HepG2 (cell line): ENCODE data around the gene NFE2L2. TPM values are rescaled to one million over a fixed set of nuclear protein-coding genes. Genes with fewer than 3 reads are reported as not detected.

ENCODE experiments used
- AKAP8 ChIP-seq: sonication (generic); formaldehyde crosslinking; IDR thresholded peaks from 2 replicates; pipeline ENCODE4 v1.5.1; 2020; ENCODE audit warnings: mild to moderate bottlenecking, missing genetic modification reagents
- BHLHE40 ChIP-seq: IDR thresholded peaks from 2 replicates; pipeline ENCODE4 v1.6.1; 2011; ENCODE audit warnings: low read length, improper control_type of control experiment
- ELF3 ChIP-seq: IDR thresholded peaks from 2 replicates; pipeline ENCODE4 v1.6.1; 2016; ENCODE audit warnings: missing genetic modification reagents, missing compliant biosample characterization
- ETV6 ChIP-seq: sonication (generic); formaldehyde crosslinking; conservative IDR thresholded peaks from 2 replicates; pipeline ENCODE4 v1.4.0; 2020; ENCODE audit warnings: missing genetic modification reagents
- MYNN ChIP-seq: sonication (generic); formaldehyde crosslinking; IDR thresholded peaks from 2 replicates; pipeline ENCODE4 v1.4.0; 2020; ENCODE audit warnings: mild to moderate bottlenecking, low read depth, missing genetic modification reagents
- RCOR2 ChIP-seq: IDR thresholded peaks from 2 replicates; pipeline ENCODE4 v1.6.1; 2016; ENCODE audit warnings: missing biosample characterization, missing genetic modification reagents
- SATB2 ChIP-seq: sonication (generic); formaldehyde crosslinking; IDR thresholded peaks from 2 replicates; pipeline ENCODE4 v1.5.0; 2020; ENCODE audit warnings: missing genetic modification reagents
- SIX4 ChIP-seq: sonication (generic); formaldehyde crosslinking; IDR thresholded peaks from 2 replicates; pipeline ENCODE4 v1.4.0; 2020; ENCODE audit warnings: missing genetic modification reagents
- SUZ12 ChIP-seq: fragments of 150-350 bp; IDR thresholded peaks from 2 replicates; pipeline ENCODE4 v1.6.1; 2014; ENCODE audit warnings: low read depth, low read length
- TRIM24 ChIP-seq: sonication (generic); formaldehyde crosslinking; IDR thresholded peaks from 2 replicates; pipeline ENCODE4 v1.8.0; 2022; ENCODE audit warnings: mild to moderate bottlenecking, missing genetic modification reagents
- ZBTB21 ChIP-seq: sonication (generic); formaldehyde crosslinking; IDR thresholded peaks from 2 replicates; pipeline ENCODE4 v1.4.0; 2020; ENCODE audit warnings: missing genetic modification reagents
- ZBTB7A ChIP-seq: sonication (generic); formaldehyde crosslinking; IDR thresholded peaks from 2 replicates; pipeline ENCODE4 v1.8.0; 2022; ENCODE audit warnings: mild to moderate bottlenecking, missing genetic modification reagents
- ZNF543 ChIP-seq: sonication (generic); formaldehyde crosslinking; IDR thresholded peaks from 2 replicates; pipeline ENCODE4 v1.4.0; 2020; ENCODE audit warnings: mild to moderate bottlenecking, missing genetic modification reagents
- ZNF772 ChIP-seq: sonication (generic); formaldehyde crosslinking; IDR thresholded peaks from 2 replicates; pipeline ENCODE4 v1.5.0; 2020; ENCODE audit warnings: mild to moderate bottlenecking, missing genetic modification reagents
- ZNF878 ChIP-seq: sonication (generic); formaldehyde crosslinking; IDR thresholded peaks from 2 replicates; pipeline ENCODE4 v1.8.1; 2023; ENCODE audit warnings: mild to moderate bottlenecking, missing genetic modification reagents, moderate library complexity
- polyA plus RNA-seq, 8 experiments: library from polyadenylated mRNA; depleted of rRNA in 3 of 8; stranded (reverse) in 7 of 8; unstranded in 1 of 8; fragments of >200 nt; fragmentation: Illumina TruSeq in 4 of 8; extraction: Trizol in 4 of 8; gene quantifications; 2 replicates each; pipeline versions ENCODE4 v1.2.1 to v1.2.3, GENCODE V29; 2011 to 2016; ENCODE audit warnings: low read depth in 4 of 8, missing spikeins in 1 of 8, mixed read lengths in 1 of 8; ENCODE audit not compliant: insufficient read depth in 1 of 8
- total RNA-seq, 5 experiments: library from RNA; depleted of rRNA; stranded (reverse); fragments of >200 nt; fragmentation: Illumina TruSeq; extraction: Trizol; gene quantifications; 2 replicates each; pipeline ENCODE4 v1.2.3, GENCODE V29; 2016; ENCODE audit warnings: low read depth in 1 of 5
- TF ChIP-seq, protein P1 (sequence below): sonication (generic); formaldehyde crosslinking; IDR thresholded peaks from 2 replicates; pipeline ENCODE4 v1.5.1; 2020; ENCODE audit warnings: mild to moderate bottlenecking, missing genetic modification reagents, moderate library complexity
- TF ChIP-seq, protein P2 (sequence below): sonication (generic); formaldehyde crosslinking; IDR thresholded peaks from 2 replicates; pipeline ENCODE4 v1.4.0; 2020; ENCODE audit warnings: missing genetic modification reagents
- TF ChIP-seq, protein P3 (sequence below): sonication (generic); formaldehyde crosslinking; IDR thresholded peaks from 2 replicates; pipeline ENCODE4 v1.4.0; 2020; ENCODE audit warnings: missing genetic modification reagents, borderline replicate concordance
- TF ChIP-seq, protein P4 (sequence below): sonication (generic); formaldehyde crosslinking; IDR thresholded peaks from 2 replicates; pipeline ENCODE4 v1.5.1; 2020; ENCODE audit warnings: mild to moderate bottlenecking, missing genetic modification reagents, borderline replicate concordance
- TF ChIP-seq, protein P5 (sequence below): fragments of 450-650 bp; IDR thresholded peaks from 2 replicates; pipeline ENCODE4 v1.6.1; 2016

Gene NFE2L2
- total and polyA plus RNA-seq, 2 of the 13 experiments (the other 11 are each of a cell fraction or from before 2014, with no cell fraction given) = 84.6 to 215 TPM

DNA sequence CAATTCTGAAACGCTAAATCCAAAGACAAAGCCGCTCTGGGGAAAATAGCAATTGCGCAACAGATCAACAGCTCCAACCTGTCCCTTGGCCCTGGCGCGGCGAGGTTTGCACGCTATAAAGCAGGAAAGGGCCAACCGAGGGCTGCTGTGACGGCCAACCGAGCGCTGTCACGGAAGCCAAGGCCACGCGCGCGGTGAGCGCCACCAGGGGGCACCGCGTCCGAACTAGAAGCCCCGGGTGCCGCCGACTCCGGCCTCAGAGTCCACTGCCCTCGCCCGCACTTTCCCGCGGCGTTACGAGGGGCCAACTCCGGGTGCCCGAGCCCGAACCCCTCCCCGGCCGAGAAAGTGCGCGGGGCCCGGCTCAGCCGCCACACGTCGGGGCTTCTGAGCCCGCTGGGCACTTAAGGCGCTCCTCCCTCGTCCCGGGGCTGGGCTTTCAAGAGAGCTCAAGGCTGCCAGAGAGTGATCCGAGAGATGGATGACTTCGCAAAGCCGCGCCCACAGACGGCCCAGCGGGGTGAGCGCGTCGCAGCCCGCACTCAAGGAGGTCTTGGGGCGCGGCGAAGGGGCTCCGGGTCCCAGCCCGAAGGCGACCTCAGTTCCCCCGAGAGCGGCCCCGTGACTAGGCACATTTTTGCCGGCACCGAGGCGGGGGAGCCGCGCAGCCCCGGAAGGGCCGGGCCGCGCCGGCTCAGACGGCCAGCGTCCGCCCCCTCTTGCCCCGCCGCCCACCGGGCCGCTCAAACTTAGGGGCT lies 897 bp downstream of the NFE2L2 start (continued):
- TF ChIP-seq, protein P1, sequence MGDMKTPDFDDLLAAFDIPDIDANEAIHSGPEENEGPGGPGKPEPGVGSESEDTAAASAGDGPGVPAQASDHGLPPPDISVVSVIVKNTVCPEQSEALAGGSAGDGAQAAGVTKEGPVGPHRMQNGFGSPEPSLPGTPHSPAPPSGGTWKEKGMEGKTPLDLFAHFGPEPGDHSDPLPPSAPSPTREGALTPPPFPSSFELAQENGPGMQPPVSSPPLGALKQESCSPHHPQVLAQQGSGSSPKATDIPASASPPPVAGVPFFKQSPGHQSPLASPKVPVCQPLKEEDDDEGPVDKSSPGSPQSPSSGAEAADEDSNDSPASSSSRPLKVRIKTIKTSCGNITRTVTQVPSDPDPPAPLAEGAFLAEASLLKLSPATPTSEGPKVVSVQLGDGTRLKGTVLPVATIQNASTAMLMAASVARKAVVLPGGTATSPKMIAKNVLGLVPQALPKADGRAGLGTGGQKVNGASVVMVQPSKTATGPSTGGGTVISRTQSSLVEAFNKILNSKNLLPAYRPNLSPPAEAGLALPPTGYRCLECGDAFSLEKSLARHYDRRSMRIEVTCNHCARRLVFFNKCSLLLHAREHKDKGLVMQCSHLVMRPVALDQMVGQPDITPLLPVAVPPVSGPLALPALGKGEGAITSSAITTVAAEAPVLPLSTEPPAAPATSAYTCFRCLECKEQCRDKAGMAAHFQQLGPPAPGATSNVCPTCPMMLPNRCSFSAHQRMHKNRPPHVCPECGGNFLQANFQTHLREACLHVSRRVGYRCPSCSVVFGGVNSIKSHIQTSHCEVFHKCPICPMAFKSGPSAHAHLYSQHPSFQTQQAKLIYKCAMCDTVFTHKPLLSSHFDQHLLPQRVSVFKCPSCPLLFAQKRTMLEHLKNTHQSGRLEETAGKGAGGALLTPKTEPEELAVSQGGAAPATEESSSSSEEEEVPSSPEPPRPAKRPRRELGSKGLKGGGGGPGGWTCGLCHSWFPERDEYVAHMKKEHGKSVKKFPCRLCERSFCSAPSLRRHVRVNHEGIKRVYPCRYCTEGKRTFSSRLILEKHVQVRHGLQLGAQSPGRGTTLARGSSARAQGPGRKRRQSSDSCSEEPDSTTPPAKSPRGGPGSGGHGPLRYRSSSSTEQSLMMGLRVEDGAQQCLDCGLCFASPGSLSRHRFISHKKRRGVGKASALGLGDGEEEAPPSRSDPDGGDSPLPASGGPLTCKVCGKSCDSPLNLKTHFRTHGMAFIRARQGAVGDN (CRISPR knock-in tag) = peak; percentile 95
- peak; percentile 92 for TF ChIP-seq ZNF543 (CRISPR knock-in tag)
- peak; percentile 85; the same call in 1 of the 2 replicates for TF ChIP-seq ZBTB7A (CRISPR knock-in tag)
- peak; percentile 97 for TF ChIP-seq ELF3
- TF ChIP-seq, protein P2, sequence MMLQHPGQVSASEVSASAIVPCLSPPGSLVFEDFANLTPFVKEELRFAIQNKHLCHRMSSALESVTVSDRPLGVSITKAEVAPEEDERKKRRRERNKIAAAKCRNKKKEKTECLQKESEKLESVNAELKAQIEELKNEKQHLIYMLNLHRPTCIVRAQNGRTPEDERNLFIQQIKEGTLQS = 0 out of 2 replicates have a peak, but pooled peaks have one; percentile 53
- peak; percentile 71 for TF ChIP-seq BHLHE40
- no peak for TF ChIP-seq SUZ12
- TF ChIP-seq TRIM24 = peak; percentile 68; the same call in 1 of the 2 replicates
- peak; percentile 70; the same call in 1 of the 2 replicates for TF ChIP-seq ETV6 (CRISPR knock-in tag)
- TF ChIP-seq, protein P3, sequence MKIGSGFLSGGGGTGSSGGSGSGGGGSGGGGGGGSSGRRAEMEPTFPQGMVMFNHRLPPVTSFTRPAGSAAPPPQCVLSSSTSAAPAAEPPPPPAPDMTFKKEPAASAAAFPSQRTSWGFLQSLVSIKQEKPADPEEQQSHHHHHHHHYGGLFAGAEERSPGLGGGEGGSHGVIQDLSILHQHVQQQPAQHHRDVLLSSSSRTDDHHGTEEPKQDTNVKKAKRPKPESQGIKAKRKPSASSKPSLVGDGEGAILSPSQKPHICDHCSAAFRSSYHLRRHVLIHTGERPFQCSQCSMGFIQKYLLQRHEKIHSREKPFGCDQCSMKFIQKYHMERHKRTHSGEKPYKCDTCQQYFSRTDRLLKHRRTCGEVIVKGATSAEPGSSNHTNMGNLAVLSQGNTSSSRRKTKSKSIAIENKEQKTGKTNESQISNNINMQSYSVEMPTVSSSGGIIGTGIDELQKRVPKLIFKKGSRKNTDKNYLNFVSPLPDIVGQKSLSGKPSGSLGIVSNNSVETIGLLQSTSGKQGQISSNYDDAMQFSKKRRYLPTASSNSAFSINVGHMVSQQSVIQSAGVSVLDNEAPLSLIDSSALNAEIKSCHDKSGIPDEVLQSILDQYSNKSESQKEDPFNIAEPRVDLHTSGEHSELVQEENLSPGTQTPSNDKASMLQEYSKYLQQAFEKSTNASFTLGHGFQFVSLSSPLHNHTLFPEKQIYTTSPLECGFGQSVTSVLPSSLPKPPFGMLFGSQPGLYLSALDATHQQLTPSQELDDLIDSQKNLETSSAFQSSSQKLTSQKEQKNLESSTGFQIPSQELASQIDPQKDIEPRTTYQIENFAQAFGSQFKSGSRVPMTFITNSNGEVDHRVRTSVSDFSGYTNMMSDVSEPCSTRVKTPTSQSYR (CRISPR knock-in tag) = peak; percentile 87
- no peak for TF ChIP-seq SATB2 (CRISPR knock-in tag)
- peak; percentile 100 for TF ChIP-seq AKAP8 (CRISPR knock-in tag)
- TF ChIP-seq, protein P4, sequence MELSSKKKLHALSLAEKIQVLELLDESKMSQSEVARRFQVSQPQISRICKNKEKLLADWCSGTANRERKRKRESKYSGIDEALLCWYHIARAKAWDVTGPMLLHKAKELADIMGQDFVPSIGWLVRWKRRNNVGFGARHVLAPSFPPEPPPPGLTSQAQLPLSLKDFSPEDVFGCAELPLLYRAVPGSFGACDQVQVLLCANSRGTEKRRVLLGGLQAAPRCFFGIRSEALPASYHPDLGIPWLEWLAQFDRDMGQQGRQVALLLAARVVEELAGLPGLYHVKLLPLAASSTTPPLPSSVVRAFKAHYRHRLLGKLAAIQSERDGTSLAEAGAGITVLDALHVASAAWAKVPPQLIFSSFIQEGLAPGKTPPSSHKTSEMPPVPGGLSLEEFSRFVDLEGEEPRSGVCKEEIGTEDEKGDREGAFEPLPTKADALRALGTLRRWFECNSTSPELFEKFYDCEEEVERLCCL (CRISPR knock-in tag) = peak; percentile 21; the same call in 1 of the 2 replicates
- 0 out of 2 replicates have a peak, but pooled peaks have one; percentile 78 for TF ChIP-seq MYNN
- TF ChIP-seq SIX4 = peak; percentile 66
- peak; percentile 72 for TF ChIP-seq RCOR2 (CRISPR knock-in tag)
- peak; percentile 18; the same call in 1 of the 2 replicates for TF ChIP-seq ZBTB21 (CRISPR knock-in tag)
- TF ChIP-seq, protein P5, sequence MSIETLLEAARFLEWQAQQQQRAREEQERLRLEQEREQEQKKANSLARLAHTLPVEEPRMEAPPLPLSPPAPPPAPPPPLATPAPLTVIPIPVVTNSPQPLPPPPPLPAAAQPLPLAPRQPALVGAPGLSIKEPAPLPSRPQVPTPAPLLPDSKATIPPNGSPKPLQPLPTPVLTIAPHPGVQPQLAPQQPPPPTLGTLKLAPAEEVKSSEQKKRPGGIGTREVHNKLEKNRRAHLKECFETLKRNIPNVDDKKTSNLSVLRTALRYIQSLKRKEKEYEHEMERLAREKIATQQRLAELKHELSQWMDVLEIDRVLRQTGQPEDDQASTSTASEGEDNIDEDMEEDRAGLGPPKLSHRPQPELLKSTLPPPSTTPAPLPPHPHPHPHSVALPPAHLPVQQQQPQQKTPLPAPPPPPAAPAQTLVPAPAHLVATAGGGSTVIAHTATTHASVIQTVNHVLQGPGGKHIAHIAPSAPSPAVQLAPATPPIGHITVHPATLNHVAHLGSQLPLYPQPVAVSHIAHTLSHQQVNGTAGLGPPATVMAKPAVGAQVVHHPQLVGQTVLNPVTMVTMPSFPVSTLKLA = peak; percentile 80
- TF ChIP-seq ZNF772 (CRISPR knock-in tag) = peak; percentile 95
- TF ChIP-seq ZNF878 = peak; percentile 96
